Measurements from ENCODE around the gene OR2AJ1.

OR2AJ1 gene

GRCh38 chr1:247962911-247963588, 38.4 kb downstream of the OR2AJ1 start:
- no peak for DNase-seq

DNA sequence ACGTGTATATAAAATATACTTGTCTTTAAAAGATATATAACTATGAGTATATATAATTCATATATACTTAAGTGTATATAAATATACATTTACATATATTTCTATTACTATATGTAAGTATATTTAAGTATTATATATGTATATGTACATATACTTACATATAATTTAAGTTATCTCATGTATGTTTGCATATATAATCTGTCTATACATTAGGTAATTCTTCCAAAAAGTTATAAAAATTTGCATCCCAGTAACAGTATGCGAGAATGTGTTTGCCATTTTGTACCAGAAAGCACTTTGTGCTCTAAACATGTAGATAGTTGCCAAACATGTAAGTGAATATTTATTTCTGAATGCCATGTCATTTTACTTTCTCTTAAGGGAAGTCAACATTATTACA, 40.2 kb downstream of the OR2AJ1 start, which contains the start of gene OR2AK2:
OR2AK2 (plus strand) TSS at position 301 of the 400 bp plus-strand sequence. CDS start 144 bp downstream, outside the sequence.
- DNase-seq = no peak

GRCh38 chr1:247966532-247967204, 42.0 kb downstream of the OR2AJ1 start:
- DNase-seq = no peak

Data from stimulated activated naive CD4-positive, alpha-beta T cell treated with Interleukin-2 at 50 U/mL for 16 hours (primary cell).